ENCODE data around the gene SUCLG2.

Gene SUCLG2

DNA sequence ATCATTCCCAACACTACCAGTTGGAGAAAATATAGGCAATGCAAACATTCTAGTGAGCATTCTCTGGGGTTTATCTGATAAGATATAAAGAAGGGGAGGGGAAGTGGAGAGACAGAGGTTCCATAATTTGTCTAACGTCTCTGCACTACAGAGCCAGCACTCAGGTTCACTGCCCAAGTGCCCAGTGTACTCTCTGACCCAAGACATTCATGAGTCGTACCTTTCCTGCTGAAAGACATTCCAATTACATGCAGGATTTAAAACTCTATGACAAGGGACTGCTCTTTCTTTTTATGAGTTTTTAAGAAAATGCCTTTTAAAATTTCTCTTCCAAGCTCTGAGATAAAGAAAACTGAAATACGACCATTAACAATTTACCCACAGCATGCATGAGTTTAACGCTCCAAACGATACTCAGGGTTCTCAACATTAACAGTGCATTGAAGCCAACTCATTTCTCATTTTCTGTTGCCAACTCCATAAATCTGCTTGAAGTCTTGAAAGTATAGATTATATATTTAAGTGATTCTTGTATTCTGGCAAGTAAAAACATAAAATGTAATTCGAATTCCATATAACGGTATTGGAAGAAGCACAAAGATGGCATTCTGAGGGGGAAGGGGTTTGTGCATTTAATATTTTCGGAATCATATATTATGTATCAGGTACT lies 193.4 kb downstream of the SUCLG2 start:
- in situ Hi-C loops (cut with MboI; ENCODE audit: low sequenced_read_pairs), result no loop called here

- in situ Hi-C loops (cut with MboI; ENCODE audit: low sequenced_read_pairs), result no loop called here
Observed at GRCh38 chr3:67459796-67460195, 194.6 kb downstream of the SUCLG2 start.

- in situ Hi-C loops (cut with MboI; ENCODE audit: low sequenced_read_pairs), result no loop called here
Observed at GRCh38 chr3:67458896-67459530, 195.4 kb downstream of the SUCLG2 start.

DNA sequence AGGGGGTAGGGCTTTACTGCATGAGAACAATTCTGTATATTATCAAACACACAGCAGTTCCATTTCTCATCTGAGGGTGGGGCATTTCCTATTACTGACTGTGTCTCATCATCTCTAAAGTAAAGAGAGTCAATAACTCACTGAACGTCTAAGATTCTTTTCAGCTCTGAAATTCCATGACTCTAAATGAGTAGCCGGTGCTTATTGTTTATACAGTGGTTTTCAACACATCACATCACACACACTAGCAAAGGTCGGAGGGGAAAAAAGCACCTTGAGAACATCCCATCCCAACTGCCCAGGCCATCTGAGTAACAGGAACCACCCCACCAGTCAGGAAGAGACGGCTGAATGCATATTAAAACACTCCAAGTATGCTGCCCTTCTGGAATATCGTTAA lies 196.0 kb downstream of the SUCLG2 start:
- in situ Hi-C loops (cut with MboI; ENCODE audit: low sequenced_read_pairs), result no loop called here

DNA sequence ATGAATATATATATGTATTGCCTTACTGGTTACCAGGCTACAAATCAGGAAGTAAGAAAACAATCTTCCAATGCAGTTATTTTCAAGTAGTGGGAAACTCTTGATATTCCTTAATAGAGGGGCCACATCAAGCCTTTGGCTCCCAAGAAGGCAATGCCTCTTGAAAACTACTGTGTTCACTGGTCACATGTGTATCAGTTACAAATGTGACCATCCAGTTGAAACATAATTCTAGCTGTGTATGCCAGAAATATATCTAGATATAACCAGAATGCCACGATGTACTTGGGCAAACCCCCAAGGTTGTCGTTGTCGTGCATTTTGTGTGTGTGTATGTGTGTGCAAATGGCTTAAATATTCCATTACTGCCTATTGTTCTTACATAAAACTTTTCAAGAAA lies 200.8 kb downstream of the SUCLG2 start:
- in situ Hi-C loops (cut with MboI; ENCODE audit: low sequenced_read_pairs), result no loop called here

DNA sequence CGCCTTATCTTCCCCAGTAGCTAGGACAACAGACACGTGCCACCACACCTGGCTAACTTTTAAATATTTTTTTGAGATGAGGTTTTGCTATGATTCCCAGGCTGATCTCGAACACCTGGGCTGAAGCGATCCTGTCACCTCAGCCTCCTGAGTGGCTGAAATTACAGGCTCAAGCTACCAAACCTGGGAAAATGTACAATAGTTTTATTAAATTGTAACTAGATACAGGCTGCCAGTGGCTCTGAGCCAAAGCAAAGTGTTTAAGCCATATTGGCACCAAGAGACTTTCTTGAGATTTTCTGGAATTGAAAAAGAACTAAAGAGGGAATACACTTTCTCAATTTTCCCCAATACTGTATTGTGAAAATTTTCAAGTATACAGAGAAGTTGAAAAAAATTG lies 204.3 kb downstream of the SUCLG2 start:
- in situ Hi-C loops (cut with MboI; ENCODE audit: low sequenced_read_pairs), result no loop called here

DNA sequence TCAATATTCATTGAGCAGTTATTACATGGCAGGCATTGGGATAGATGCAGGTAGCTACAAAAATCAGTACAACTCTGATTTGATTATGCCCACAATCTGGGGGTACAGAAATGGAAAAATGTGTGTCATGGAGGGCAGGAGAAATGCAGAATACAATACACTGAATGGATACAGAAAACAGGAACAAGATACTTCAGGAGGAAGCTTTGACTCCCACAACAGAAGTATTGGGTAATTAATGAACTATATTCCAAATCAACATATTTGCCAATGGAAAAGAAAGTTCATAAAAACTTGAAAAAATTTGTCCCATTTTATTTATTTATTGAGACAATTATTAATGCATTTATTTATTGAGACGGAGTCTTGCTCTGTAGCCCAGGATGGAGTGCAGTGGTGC lies 207.0 kb downstream of the SUCLG2 start:
- in situ Hi-C loops (cut with MboI; ENCODE audit: low sequenced_read_pairs), result no loop called here

DNA sequence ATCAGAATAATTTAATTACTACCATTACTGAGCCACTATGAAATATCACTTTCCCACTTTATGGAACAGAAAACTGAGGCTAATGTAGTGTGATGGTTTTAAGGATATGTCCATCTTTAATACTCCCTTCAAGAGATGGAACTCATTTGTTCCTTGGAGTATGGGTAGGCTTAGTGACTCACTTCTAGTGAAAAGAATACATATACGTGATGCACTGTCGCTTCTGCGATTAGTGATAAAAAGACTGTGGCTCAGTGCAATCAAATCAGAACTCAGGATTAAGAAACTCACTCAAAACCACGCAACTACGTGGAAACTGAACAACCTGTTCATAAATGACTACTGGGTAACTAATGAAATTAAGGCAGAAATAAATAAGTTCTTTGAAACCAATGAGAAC lies 216.6 kb downstream of the SUCLG2 start:
- in situ Hi-C loops (cut with MboI; ENCODE audit: low sequenced_read_pairs), result no loop called here

DNA sequence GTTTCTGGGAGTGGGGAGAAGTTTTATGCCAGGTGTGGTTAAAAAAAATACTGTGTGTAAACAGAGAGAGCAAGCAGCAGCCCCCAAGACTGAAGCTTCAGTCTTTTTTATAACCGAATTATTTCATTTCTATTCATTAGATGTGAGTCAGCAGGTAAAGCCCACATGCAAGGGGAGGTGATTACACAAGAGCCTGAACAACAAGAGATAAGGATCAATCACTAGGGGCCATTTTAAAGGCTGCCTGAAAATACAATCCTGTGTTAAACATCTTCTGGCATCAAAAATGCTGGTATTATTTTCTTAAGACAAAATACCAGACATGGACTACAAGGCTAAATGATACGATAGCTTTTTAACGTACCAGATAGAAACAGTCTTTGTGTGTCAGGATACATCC lies 217.3 kb downstream of the SUCLG2 start:
- in situ Hi-C loops (cut with MboI; ENCODE audit: low sequenced_read_pairs), result no loop called here

- in situ Hi-C loops (cut with MboI; ENCODE audit: low sequenced_read_pairs), result no loop called here
Observed at GRCh38 chr3:67433109-67433508, 221.3 kb downstream of the SUCLG2 start.

- in situ Hi-C loops (cut with MboI; ENCODE audit: low sequenced_read_pairs), result no loop called here
Observed at GRCh38 chr3:67431887-67432286, 222.5 kb downstream of the SUCLG2 start.

DNA sequence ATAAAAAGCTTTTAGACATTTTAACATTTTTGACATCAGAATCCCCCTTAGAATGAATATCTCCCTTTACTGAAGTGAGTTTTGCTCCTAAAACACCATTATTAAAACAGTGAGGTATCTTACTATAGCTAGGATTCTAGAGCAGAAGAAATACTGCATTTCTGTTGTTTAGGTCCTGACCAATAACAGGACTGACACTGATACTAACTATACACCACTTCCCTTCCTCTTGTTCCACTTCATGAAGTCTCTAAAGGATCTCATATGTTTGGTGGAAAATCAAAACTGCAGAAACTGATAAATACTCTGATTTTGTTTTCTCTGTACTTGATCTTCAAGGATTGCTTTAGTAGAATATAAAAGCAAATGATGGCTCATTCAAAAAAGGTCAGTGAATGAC lies 230.7 kb downstream of the SUCLG2 start:
- in situ Hi-C loops (cut with MboI; ENCODE audit: low sequenced_read_pairs), result no loop called here

DNA sequence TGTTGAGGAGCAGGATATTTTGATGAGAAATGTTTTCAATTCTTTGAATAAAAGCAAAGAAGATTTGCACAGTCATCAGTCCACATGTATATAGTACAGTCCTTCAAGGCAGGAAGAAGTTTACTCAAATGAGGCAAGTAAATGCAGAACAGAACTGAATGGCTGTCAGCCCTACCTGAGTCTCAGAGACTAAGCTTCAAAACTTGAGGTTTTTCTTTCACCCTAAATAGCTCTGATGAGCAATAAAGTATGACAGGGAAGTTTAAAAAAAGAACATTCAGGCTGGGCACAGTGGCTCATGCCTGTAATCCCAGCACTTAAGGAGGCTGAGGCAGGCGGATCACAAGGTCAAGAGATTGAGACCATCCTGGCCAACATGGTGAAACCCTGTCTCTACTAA lies 232.5 kb downstream of the SUCLG2 start:
- in situ Hi-C loops (cut with MboI; ENCODE audit: low sequenced_read_pairs), result no loop called here

GRCh38 chr3:67419779-67420178 lies 234.6 kb downstream of the SUCLG2 start:
- in situ Hi-C loops (cut with MboI; ENCODE audit: low sequenced_read_pairs), result no loop called here

- in situ Hi-C loops (cut with MboI; ENCODE audit: low sequenced_read_pairs), result no loop called here
Observed at GRCh38 chr3:67419218-67419529, 235.2 kb downstream of the SUCLG2 start.

DNA sequence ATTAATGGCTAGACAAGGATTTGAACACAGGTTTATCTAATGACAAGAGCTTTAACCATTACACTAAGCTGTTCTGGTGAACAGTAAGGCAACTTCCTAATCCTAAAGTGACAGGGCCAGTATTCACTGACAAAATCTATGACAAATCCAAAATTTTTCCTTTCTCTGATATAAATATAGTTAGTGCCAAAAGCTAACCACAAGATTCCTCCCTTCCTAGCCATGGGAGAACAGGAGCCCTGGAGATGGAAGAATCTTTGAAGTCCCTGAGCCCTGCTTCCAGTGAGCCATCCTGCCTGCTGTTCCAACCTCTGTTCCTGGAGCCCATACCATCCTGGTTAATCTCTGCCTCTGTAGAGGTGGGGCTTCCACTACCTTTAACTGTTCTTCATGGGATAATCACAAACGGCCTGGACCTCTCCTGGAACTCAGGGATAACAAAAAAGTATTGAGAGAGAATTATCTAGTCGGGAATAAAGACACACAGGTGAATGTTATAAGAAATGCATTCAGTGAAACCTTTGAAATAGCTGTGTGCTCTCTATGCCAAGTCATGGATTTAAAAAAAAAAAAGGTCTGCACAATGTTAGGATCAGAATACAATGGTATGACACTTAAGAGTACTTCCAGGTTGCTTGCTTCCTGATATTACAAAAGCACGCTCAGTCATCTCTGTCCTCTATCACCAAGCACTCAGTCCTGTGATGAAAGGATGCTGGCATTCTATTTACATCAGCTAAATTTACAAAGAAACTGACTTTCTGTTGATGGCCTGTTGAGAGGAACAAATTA lies 235.8 kb downstream of the SUCLG2 start:
- in situ Hi-C loops (cut with MboI; ENCODE audit: low sequenced_read_pairs), result no loop called here

DNA sequence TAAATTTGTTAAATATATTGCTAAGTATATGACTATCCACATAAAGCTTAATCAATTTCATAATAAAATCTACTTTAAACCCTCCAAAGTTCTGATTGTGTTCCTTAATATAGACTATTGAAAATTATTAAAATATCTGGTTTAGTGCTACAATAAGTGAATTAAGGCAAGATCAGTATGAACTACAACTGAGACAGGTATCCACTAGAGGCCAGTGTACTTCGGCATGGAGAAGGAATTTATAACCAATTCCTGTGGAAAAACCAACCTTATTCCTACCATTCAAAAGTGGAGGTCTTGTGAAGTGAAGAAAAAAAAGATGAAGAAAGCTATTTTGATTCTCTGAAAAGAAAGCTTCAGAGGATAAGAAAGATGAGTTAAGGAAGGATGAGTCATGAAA lies 237.7 kb downstream of the SUCLG2 start:
- in situ Hi-C loops (cut with MboI; ENCODE audit: low sequenced_read_pairs), result no loop called here

DNA sequence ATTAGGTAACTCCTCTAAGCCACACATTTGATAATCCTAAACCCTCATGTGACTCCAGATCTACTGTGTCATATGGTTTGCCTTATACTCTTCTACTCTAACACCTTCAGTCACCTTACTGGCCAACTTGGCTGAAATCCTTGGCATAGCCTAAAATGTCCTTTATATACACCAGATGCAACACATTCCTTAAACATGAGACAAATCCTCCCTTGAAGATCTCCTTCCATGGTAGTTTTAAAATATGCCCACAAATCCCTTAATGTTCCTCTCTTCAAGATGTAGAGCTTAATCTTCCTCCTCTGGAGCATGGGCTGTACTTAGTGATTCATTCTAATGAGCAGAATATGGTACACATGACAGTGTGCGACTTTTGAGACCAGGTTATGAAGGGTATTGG lies 238.9 kb downstream of the SUCLG2 start:
- in situ Hi-C loops (cut with MboI; ENCODE audit: low sequenced_read_pairs), result no loop called here

GRCh38 chr3:67414740-67415139 lies 239.7 kb downstream of the SUCLG2 start:
- in situ Hi-C loops (cut with MboI; ENCODE audit: low sequenced_read_pairs), result no loop called here

GRCh38 chr3:67405193-67405592 lies 249.2 kb downstream of the SUCLG2 start:
- in situ Hi-C loops (cut with MboI; ENCODE audit: low sequenced_read_pairs), result no loop called here

- in situ Hi-C loops (cut with MboI; ENCODE audit: low sequenced_read_pairs), result no loop called here
Observed at GRCh38 chr3:67402873-67403272, 251.5 kb downstream of the SUCLG2 start.

DNA sequence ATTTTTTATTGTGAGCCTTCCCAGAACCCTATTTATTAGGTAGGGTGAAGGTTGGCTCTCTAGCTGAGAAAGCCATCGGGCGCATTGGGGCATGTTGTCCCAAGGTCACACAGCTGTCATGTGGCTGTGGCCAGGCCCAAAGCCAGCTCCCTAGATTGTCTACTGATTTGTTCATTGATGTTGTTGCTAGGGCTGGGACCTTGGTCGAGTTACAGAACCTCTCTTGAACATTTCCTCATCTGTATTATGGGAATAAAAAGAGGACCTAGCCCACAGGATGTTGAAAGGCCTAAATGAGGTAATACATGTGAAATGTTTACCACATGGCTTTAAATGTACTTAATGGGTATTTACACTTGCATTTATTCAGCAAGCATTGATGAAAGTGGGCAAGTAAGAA lies 252.5 kb downstream of the SUCLG2 start:
- in situ Hi-C loops (cut with MboI; ENCODE audit: low sequenced_read_pairs), result no loop called here
